NCI-H1417 (cell line): Measurements from ENCODE around the gene SEC16A.

Experiments used
- DNase-seq, 3 experiments: peaks; one replicate each; lab custom pipeline; 2025; lab: John Stamatoyannopoulos, UW

SEC16A gene

DNA sequence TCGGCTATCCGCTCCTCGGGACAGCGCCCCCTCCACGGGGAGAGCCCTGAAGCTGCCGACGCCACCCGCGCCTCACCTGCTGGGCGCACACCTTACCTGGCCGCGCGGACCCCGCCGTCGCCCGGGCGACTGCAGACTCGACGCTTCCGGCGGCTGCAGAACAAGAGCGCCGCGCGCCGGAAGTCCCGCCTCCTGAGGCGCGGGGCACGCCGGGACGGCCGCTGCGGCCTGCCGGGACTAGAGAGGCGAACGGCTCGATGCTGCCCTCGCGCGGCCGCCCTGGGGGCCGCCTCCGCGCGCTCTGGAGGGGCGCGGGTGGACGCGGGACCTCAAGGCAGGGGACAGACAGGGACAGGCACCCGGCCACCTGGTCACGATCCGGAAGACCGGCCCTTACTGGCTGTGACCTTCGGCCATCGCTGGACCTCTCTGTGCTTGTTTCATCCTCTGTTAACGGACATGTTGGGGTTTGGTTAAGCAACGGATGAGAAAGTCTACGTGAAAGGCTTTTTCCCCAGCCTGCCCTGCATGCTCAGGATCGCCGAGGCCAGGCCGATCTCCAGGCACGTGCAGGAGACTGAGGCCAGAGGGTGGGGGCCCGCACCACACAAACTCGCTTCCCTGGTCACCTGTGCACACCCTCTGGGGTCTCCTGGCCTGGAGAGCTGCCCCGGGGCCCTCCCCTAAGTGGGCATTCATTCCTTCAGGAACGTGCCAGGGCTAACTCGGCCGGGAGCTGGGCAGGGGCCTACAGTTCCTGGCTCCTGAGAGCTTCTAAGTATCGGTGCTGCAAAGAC, 82.6 kb downstream of the SEC16A start, which contains the start of gene SNAPC4:
Gene SNAPC4, minus strand, starts transcription at position 133 of the 797 bp plus-strand sequence. CDS start 1,742 bp downstream, outside the sequence.
- DNase-seq, result peak; percentile 89 to 95 (median 94)

DNA sequence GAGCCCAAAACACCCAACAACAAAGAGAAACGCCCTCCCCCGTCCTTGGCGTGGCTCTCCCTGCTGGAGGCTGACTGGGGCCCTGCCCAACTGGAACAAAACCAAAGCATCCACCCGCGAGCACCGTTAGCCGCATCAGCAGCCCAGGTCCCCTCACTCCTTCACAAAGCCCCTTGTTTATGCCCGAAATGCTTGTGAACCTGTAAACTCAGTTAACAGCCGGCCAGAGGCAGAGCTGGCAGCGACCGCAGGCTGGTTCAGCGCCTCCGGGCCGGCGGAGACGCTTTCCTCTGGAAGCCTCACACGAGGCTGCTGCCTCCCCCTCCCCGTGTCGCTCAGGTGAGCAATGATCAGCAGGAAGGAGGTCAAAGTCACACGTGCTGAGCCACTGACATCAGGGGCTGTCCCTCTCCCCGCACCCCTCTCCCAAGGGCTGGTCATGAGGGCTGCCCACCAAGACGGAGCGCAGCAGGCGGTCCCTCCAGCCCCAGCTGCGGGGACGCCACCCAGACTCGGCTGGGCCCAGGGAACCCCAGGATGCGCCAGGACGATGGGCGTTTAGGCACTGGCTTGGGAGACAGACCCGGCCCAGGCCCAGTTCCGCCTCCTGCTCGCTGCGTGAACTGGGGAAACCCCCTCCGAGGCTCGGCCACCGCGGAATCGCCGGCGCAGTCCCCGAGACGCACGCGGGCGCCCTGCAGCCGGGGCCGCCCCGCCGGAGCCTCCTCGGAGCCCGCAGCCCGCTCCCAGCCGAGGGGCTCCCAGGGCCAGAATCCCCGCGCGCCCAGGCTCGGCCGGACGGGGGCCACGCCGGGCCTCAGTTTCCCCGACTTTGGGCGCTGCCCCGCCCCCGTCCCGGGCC, 83.4 kb downstream of the SEC16A start:
- peak in 2 of 3 experiments; percentile 51 to 62 for DNase-seq

DNA sequence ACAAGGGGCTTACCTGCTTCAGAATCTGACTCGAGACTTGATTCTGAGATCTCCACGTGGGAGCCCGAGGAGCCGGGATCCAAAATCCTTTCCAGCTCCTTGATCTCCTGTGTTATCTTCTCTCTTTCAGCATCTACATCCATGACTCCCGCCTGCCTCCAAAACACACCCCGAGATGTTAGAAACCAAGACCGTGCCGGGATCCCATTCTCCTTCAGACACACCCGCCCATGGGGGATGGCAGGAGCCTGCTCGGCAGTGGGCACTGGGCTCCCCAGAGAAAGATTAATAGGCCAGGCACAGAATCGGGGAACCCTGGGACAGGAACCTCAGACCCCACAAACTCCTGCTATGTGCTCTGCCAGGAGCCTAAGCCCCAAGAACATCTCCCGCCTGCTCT, 84.6 kb downstream of the SEC16A start:
- DNase-seq, result no peak

DNA sequence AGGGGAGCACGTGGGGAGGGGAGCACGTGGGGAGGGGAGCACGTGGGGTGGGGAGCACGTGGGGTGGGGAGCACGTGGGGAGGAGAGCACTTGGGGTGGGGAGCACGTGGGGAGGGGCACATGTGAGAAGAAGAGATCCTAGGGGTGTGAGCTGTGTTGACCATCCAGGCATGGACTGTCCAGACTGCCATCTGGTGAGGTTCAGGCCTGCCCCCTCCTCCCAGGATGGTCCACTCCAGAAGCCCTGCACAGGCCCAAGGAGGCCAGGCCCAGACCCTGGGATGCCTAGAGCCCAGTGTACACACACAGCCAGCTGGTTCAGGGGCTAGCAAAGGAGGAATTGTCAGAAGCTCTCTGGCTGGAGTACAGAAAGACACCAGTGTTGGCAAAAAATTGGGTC, 85.2 kb downstream of the SEC16A start:
- no peak for DNase-seq

DNA sequence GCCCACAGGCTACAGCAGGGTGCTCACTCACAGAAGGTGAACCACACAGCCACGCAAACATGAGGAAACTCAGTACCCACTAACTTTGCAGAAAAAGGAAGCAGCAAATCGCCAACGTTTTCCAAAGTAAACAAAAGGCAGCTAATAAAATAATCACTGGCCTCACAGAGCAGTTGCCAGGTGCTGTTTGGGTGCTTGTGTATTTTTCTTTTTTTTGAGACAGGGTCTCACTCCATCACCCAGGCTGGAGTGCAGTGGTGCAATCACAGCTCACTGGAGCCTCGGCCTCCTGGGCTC, 86.7 kb downstream of the SEC16A start:
- DNase-seq, result no peak

DNA sequence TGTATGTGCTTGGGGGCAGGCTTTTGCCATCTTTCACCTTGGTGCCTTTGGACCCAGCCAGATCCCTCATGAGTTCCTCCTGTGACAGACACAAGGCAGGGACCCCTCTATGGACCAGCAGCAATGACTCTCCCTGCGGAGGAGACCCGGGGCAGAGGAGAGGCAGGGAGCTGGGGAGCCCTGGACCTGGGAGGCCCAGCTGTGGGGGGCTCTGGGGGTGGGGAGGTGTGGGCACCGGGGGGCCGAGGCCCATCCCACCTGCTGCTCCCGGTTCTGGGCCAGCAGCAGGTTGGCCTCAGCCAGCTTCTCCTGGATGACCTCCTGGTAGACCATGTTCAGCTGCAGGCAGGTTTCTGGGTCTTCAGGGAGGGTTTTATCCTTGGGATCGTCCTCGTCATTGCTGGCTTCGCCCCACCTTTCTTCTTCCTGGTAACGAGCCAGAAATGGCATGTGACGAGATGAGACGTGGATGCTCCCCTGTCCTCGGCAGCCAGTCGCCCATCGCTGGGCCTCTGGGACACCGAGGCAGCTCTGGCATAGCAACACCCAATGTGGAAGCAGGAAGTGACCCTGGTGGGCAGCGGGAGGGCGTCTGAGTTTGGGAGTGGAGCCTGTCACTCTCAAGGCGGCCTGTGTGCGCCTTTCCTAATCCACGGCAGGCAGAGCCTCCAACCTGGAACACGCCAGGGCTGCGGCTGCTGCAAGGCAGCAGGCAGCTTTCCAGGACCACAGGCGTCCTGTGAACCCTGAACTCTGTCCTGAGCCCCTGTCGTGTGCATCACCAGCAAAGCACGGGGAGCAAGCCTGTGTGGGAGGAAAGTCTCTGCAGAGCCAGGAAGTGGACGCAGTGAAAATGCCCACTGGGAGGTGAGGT, 87.3 kb downstream of the SEC16A start:
- no peak for DNase-seq

DNA sequence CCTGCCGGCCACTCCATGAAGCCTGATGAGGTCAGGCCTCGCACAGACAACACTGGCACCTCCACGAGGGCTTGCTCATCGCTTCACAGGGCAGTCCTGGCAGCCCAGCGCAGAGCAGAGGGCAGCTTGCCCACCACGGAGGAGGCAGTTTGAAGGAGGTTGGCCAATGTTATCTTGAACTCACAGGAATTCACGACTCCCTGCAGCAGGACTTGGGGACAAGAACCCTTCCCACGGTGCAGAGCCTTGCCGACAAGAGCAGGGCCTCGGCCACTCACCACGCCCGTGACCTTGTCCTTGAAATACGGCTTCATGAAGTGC, 87.9 kb downstream of the SEC16A start:
- no peak for DNase-seq

DNA sequence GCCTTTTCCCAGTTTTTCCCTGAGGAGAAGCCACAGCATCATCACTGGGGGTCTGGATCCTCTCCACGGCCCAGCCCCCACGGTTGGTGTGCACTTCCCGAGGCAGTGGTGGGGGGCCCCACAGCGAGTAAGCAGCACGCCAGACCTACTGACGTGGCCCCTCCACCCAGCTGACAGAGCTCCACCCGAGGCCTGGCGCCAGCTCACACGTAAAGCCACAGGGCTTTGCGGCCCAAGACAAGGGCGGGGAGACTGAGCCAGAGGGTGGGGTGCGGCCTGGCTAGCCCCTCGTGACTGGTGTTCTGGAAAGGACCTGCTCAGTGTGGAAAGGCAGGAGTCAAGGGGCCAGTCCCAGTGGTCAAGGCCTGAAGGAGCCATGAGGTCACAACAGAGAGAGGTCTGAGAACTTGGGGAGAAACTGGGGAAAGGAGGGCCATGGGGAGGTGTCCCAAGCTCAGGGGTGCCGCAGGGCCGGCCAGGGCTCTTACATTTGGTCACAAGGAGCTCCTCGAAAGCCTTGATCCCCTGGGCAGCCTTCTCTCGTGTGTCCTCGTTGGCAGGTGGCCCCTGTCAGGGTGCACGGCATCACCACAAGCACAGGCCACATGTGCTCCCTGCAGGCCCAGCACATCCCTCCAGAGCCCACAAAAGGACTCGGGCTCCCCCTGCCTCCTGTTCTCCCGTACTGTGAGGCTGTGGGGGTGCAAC, 88.4 kb downstream of the SEC16A start:
- no peak for DNase-seq

DNA sequence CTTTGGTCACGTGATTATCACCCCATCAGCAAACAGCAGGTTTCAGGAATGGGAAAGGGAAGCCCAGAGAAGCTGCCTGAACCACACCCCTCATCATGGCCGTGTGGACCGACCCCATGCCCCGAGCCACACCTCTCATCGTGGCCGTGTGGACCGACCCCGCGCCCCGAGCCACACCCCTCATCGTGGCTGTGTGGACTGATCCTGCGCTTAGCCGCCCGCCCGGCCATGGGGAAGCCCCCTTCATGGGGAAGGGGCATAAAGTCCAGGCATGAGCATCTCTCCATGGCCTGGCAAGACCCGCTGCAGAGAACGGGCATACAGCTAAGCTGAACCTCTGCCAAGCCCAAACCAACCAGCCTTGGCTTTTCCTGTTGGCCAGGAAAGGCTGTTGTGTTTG, 89.3 kb downstream of the SEC16A start:
- no peak for DNase-seq

DNA sequence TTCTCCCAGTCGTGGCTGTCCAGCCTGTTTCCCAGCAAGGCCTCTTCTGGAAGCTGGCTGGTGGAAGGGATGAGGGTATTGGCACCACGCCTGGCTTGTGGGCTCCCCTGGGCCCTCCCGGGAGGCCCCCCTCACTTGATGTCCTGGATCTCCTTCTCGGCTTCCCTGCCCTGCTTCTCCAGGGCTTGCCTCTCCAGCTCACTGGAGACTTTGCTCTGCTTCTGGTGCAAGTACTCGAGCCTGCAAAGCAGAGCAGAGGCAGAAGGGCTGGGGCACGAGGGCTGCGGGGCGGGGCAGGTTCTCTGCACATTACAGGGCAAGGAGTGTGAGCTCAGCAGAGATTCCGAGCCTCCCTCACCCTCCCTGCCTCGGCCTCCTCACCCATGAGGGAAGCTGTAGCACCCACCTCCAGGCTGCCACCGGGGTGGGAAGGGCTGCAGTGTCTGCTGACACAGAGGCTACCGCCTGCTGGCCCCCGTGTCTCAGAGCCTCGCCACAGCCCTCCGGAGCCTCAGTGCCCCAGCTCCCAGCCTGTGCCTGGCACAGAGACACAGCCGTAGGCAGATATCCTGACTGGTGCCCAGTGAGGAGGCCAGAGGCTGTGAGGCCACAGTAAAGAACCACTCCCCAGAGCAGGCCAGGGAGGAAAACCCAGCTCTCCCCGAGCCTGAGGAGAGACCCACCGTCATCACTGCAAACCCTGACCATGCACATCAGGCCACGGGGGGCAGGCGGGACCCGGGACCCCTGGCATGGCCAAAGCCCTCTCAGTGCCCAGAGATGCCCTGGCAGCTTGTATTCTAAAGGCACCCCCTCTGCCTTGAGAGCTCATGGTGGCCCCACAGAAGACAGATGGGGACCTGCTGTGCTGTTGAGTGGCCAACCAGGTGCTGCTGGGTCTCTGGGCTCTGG, 90.0 kb downstream of the SEC16A start:
- DNase-seq, result no peak

DNA sequence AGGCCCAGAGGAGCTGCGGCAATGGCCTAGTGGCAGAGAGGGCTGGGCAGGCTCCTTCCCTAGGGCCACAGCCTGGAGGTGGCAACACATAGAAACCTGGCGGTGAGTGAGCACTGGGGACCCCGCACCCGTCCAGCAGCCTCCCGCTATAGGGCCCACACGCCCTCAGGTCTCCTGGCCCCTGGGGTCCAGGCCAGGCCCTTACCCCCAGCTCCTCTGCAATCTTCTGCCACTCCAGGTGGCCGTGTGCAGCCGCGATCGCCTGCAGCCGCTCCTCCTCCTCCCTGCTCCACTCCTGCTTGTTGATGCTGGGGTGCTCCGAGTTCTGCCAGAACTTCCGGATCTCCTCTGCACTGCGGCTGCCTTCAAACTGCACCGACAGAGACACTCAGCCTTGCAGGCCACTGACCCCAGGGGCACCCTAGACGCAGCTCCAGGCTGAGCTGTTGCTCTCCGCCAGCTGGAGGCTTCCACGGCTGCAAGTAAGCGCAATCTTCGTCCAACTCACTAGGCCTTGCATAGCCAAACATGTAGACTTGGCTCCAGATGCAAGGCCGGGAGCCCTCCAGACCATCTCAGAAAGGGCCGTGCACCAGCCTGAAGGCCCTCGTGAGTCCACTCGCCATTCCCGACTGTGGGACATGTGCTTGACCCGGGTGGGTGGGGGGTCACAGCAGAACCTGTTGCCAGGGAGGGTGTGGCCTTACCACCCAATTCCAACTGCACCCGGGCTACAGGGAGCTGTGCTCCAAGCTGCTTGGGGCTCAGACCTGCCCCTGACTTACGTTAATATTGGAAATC, 90.9 kb downstream of the SEC16A start:
- DNase-seq, result no peak
